Bronchus fibroblast of lung (primary cell): Measurements from ENCODE around the gene SOWAHD. TPM values are rescaled to one million over a fixed set of nuclear protein-coding genes. Genes with fewer than 3 reads are reported as not detected.

Experiments
- total RNA-seq: library from RNA; depleted of rRNA; stranded (reverse); fragments of >200 nt; gene quantifications from 2 replicates; pipeline ENCODE4 v1.2.3, GENCODE V29; 2015

Gene SOWAHD, protein sequence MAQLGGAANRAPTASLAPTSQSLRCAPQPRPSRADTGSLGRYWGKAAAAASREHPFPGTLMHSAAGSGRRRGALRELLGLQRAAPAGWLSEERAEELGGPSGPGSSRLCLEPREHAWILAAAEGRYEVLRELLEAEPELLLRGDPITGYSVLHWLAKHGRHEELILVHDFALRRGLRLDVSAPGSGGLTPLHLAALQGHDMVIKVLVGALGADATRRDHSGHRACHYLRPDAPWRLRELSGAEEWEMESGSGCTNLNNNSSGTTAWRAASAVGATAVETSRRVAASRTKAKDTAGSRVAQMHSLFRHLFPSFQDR
- total RNA-seq, result 0.17 and 0.30 TPM in 2 replicates

DNA sequence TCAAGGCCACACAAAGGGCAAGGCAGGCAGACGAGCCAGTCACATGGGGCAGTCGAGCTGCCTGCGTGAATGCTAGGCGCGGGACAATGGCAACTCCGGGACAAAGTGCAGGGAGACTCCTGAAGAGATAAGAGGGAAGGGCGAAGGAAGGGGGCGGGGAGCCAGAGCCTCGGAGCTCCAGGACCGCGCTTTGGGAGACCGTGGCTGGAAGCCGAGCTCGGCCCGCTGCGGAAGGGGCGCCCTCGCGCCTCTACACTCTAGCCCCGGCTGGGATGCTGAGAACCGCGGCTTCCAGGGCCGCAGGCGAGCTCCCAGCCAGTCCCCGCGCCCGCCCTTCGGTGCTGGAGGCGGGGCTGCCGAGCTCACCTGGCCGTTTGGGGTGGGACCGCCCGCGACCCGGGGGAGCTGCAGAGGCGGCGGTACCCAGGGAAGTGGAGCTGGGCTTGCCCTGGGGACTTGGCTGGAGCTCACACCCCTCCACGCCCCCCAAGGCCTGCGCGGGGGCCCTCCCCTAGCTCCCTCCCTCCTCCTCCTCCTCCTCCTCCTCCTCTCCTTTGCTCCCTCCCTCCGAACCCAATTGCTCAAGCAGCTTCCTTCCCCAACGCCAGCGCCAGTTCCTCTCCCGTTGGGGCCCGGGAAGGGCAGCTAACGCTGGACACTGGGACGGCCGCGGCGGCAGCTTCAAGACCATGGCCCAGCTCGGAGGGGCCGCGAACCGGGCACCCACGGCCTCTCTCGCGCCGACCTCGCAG lies at the start of gene SOWAHD:
Gene SOWAHD, plus strand, starts transcription at position 610 of the 752 bp plus-strand sequence. Its CDS starts 80 bp downstream, at position 690.

DNA sequence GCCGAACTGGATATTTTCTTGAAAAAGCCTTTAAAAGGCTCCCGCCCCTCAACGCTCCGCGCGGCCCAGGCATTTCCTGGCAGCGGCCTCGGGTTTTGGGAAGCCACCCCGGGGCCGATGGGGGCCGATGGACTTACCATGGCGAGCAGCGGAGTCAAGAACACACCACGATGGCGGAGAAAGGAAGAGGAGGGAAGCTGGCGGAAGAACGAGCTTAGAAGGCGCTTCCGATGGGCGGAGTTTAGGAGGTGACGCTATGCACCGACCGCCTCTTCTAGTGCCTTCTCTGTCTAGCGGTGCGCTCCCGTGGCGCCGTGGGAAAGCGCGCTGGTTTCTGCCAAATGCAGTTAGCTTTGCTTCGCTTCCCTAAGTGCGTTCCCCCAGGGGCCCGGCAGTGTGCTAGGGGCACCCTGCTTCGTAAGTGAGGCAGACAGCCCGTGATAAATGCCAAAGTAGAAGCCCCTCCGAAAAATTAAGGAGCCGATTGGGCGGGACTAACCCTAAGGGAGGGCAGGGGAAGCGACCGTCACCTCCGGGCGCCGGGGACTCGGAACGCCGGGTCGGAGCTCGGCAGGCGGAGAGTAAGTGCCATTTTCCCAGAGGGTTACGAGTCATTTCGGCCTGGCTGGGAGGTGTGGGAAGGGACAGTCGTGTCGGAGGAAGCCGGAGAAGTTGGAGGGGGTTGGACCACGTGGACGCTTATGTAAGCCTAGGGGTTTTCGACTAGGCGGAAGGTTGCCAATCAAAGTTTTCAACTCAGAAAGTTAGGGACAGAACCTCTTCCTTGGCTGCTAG lies 33.2 kb downstream of the SOWAHD start, which contains the start of gene RPL39:
Gene RPL39, minus strand, starts transcription at position 194 of the 795 bp plus-strand sequence. Its CDS starts 54 bp downstream, at position 140.

Other genes with a start within 250 kb of the SOWAHD start
- gene STEEP1, start 193.2 kb upstream of the SOWAHD start, total RNA-seq, result 19.0 and 24.8 TPM in 2 replicates
- gene UBE2A, start 184.0 kb upstream of the SOWAHD start, total RNA-seq, result 30.9 and 31.2 TPM in 2 replicates
- 3.3 and 4.7 TPM in 2 replicates for gene NKRF, start 152.2 kb upstream of the SOWAHD start, total RNA-seq
- 11.3 and 11.9 TPM in 2 replicates for gene SEPTIN6, start 65.4 kb upstream of the SOWAHD start, total RNA-seq
- 3,305 and 3,757 TPM in 2 replicates for gene RPL39, start 33.0 kb downstream of the SOWAHD start, total RNA-seq
- gene UPF3B, start 94.4 kb downstream of the SOWAHD start, total RNA-seq, result 2.1 and 3.0 TPM in 2 replicates
- 14.4 and 16.5 TPM in 2 replicates for gene RNF113A, start 113.1 kb downstream of the SOWAHD start, total RNA-seq
- gene NDUFA1, start 113.2 kb downstream of the SOWAHD start, total RNA-seq, result 32.1 and 42.4 TPM in 2 replicates
- gene AKAP14, start 137.3 kb downstream of the SOWAHD start, total RNA-seq, result not detected in 2 replicates
- 3.9 and 4.2 TPM in 2 replicates for gene NKAP, start 185.2 kb downstream of the SOWAHD start, total RNA-seq